ENCODE results near the gene ZNF484.
"Not testable (repeated sequence)": the region's sequence is repeated elsewhere in the genome, so short reads cannot be mapped to it uniquely, and the experiment has no call there.

GRCh38 chr9:92883666-92884405, 6.0 kb upstream of the ZNF484 start:
- TF ChIP-seq POLR2A, CTCF, EP300, POLR2AphosphoS5 (IDR thresholded peaks at IDR 0.05): not testable (repeated sequence)
